GM23338 (cell line): ENCODE results near the gene INTS6L.

Experiments
- CREB1 ChIP-seq: fragments of 250-450 bp; sonication (Bioruptor Pico); IDR thresholded peaks from 2 replicates; pipeline ENCODE4 v1.5.0; 2020; ENCODE audit warnings: low read depth, mild to moderate bottlenecking, moderate library complexity
- CTCF ChIP-seq, 2 experiments: fragments of 200-600 bp in 1 of 2; sonication (generic) in 1 of 2; conservative IDR thresholded peaks; 2 replicates each; pipeline versions ENCODE4 v1.5.1 to v1.6.1; 2016 to 2017; ENCODE audit warnings: antibody characterized with exemption in 2 of 2, low read depth in 2 of 2, mild to moderate bottlenecking in 2 of 2, moderate library complexity in 1 of 2
- EZH2 ChIP-seq: fragments of 200-600 bp; sonication (generic); IDR thresholded peaks from one replicate; pipeline ENCODE4 v1.8.0; 2017; ENCODE audit warnings: antibody characterized with exemption, mild to moderate bottlenecking, low read depth; ENCODE audit not compliant: unreplicated experiment
- EZH2phosphoT487 ChIP-seq: fragments of 200-600 bp; sonication (generic); IDR thresholded peaks from one replicate; pipeline ENCODE4 v1.8.1; 2018; ENCODE audit warnings: antibody characterized with exemption; ENCODE audit not compliant: unreplicated experiment
- NANOG ChIP-seq: IDR thresholded peaks from 2 replicates; pipeline ENCODE4 v1.6.1; 2016; ENCODE audit warnings: antibody characterized with exemption, borderline replicate concordance
- POLR2AphosphoS5 ChIP-seq: IDR thresholded peaks from 2 replicates; pipeline ENCODE4 v1.6.1; 2016; ENCODE audit warnings: antibody characterized with exemption, low read depth
- REST ChIP-seq: IDR thresholded peaks from one replicate; pipeline ENCODE4 v1.6.1; 2018; ENCODE audit warnings: antibody characterized with exemption; ENCODE audit not compliant: unreplicated experiment
- STAT1 ChIP-seq: IDR thresholded peaks from one replicate; pipeline ENCODE4 v1.6.1; 2016; ENCODE audit warnings: antibody characterized with exemption; ENCODE audit not compliant: unreplicated experiment

DNA sequence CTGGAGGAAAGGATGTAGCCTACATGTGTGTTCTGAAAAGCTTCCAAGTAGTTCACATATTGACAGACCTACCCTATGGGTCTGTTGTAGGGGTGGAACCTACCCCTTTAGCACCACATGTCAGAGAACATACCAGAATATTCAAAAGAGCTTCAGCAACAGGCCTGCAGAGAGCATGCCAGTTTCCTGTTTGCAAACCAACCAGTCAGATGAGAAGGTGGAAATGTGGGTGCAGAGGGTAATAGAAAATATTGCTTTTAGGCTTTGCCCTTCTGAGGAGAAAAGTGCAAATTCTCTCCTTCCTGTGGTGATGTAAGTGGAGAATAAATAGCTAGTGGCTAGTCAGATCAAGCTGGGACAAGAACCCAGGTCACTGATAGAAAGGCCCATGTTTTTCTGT lies 16.4 kb downstream of the INTS6L start:
- TF ChIP-seq CTCF (conservative IDR thresholded peaks at IDR 0.05; ENCODE audit: low read depth in 2 of 2) (no peak), POLR2AphosphoS5 (no peak), STAT1 (no peak), REST (no peak), EZH2 (no peak), EZH2phosphoT487 (no peak), NANOG (no peak), CREB1 (CRISPR knock-in tag) (no peak)
